ENCODE measurements around the gene CNTF.

DNA sequence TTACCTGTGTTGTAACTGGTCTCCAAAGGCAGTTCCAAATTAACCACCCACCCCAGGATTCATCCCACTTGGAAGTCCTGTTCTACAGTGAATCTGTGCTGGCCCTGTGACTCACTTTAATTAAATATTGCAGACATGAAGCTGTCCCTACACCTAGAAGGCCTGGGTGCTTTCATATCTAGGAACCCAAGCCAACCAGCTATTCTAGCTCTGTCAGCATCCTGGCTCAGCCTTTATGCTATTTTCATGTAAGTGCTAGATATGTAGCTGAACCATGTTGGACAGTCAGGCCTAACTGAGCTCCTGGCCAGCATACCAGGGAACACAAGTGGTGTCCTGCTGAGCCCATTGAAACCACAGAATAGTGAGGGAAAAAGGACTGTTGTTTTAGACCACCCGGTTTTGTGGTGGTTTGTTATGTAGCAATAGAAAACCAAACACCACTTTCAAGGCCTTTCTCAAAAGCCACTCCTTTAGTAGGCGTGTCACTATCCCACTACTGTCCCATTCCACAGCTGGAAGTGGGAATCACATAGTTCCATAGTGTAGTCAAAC, 30.3 kb downstream of the CNTF start:
- TF ChIP-seq CTCF (IDR thresholded peaks at IDR 0.05) (no peak), POLR2A (IDR thresholded peaks at IDR 0.05) (no peak), EP300 (IDR thresholded peaks at IDR 0.05) (no peak)
